Epithelial cell of umbilical artery (primary cell): ENCODE measurements around the gene FBXW10B. TPM values are rescaled to one million over a fixed set of nuclear protein-coding genes. Genes with fewer than 3 reads are reported as not detected.

Experiments
- total RNA-seq: library from RNA; depleted of rRNA; stranded (reverse); fragments of >200 nt; gene quantifications from 2 replicates; pipeline ENCODE4 v1.2.3, GENCODE V29; 2014

Gene FBXW10B
- total RNA-seq: 0.15 TPM in 1 of 2 replicates, not detected in the other

GRCh38 chr17:15619331-15620058 lies at the start of gene FBXW10B:
FBXW10B (minus strand) TSS chr17:15619704; CDS start chr17:15619512, 192 bp downstream.

Other genes with a start within 250 kb of the FBXW10B start
- 0.46 and 0.65 TPM in 2 replicates for gene CDRT4, start 152.1 kb downstream of the FBXW10B start, total RNA-seq
- gene TVP23C, start 56.2 kb downstream of the FBXW10B start, total RNA-seq: 19.5 and 37.1 TPM in 2 replicates
- gene TRIM16, start 64.6 kb upstream of the FBXW10B start, total RNA-seq: 22.1 and 65.2 TPM in 2 replicates
- 36.1 and 45.6 TPM in 2 replicates for gene ZNF286A, start 80.0 kb upstream of the FBXW10B start, total RNA-seq
- not detected in 2 replicates for gene TBC1D26, start 112.6 kb upstream of the FBXW10B start, total RNA-seq